NCI-H2196 treated with DMSO at 0.1 percent for 48 hours (cell line): ENCODE data around the gene RAB11FIP4.

ENCODE experiments used
- DNase-seq: peaks from one replicate; lab custom pipeline; 2025; ENCODE audit not compliant: unreplicated experiment; lab: John Stamatoyannopoulos, UW

The RAB11FIP4 gene

GRCh38 chr17:31453896-31454295, 62.4 kb downstream of the RAB11FIP4 start:
- no peak for DNase-seq

GRCh38 chr17:31456814-31457213, 65.3 kb downstream of the RAB11FIP4 start:
- no peak for DNase-seq

GRCh38 chr17:31457391-31458234, 66.1 kb downstream of the RAB11FIP4 start:
- DNase-seq: no peak

GRCh38 chr17:31458829-31459228, 67.4 kb downstream of the RAB11FIP4 start:
- no peak for DNase-seq

- DNase-seq: no peak
Observed at GRCh38 chr17:31459716-31460115, 68.2 kb downstream of the RAB11FIP4 start.

GRCh38 chr17:31460226-31460721, 68.8 kb downstream of the RAB11FIP4 start:
- DNase-seq: no peak

- no peak for DNase-seq
Observed at GRCh38 chr17:31461227-31461810, 69.8 kb downstream of the RAB11FIP4 start.

GRCh38 chr17:31462261-31462660, 70.8 kb downstream of the RAB11FIP4 start:
- DNase-seq: no peak

GRCh38 chr17:31466096-31466760, 74.8 kb downstream of the RAB11FIP4 start:
- no peak for DNase-seq

GRCh38 chr17:31467502-31468256, 76.2 kb downstream of the RAB11FIP4 start:
- no peak for DNase-seq

- no peak for DNase-seq
Observed at GRCh38 chr17:31469959-31470358, 78.5 kb downstream of the RAB11FIP4 start.

GRCh38 chr17:31470592-31470991, 79.1 kb downstream of the RAB11FIP4 start:
- DNase-seq: no peak

GRCh38 chr17:31472137-31472536, 80.7 kb downstream of the RAB11FIP4 start:
- no peak for DNase-seq

GRCh38 chr17:31475378-31476162, 84.1 kb downstream of the RAB11FIP4 start:
- DNase-seq: no peak

- no peak for DNase-seq
Observed at GRCh38 chr17:31476525-31477416, 85.3 kb downstream of the RAB11FIP4 start.

GRCh38 chr17:31477417-31478055, 86.1 kb downstream of the RAB11FIP4 start:
- DNase-seq: no peak

- DNase-seq: no peak
Observed at GRCh38 chr17:31479062-31479408, 87.6 kb downstream of the RAB11FIP4 start.

GRCh38 chr17:31479524-31479923, 88.0 kb downstream of the RAB11FIP4 start:
- DNase-seq: no peak

GRCh38 chr17:31480067-31480466, 88.6 kb downstream of the RAB11FIP4 start:
- no peak for DNase-seq
